Heart left ventricle (tissue), 13 donors: ENCODE results near the gene OGT.

ENCODE experiments used
- POLR2A ChIP-seq, 2 donors: fragments of 450-650 bp; IDR thresholded peaks; one replicate each; pipeline ENCODE4 v1.6.1; 2017; ENCODE audit warnings: antibody characterized with exemption in 2 of 2, mild to moderate bottlenecking in 2 of 2, moderate library complexity in 2 of 2
- TF ChIP-seq, protein P1 (sequence below), 12 donors: fragments of 200-600 bp; sonication (generic) in 4 of 12; IDR thresholded peaks; one replicate each; pipeline versions ENCODE4 v1.5.0 to v1.8.0; 2018 to 2022; ENCODE audit warnings: antibody characterized with exemption in 12 of 12, mild to moderate bottlenecking in 5 of 12
- donor health status: ischemic (EF 13 %, LVEDD 7.1; RV severe dilation, severe dysfunction).
- donor health status: DM: no; HTN: yes; CAD: no.
- donor health status: DM: no; HTN: no; CAD: no.
- donor health status: ischemic (EF 25% LVEDD 6.9; RV normal size, moderate dysfunction).
- donor health status: ischemic (EF 25% LVEDD 5.7; RV mildly dilated, moderate dysfunction).
- donor health status: ischemic (EF 35%, LVEDD 5.7; RV mildly dilated, moderate dysfunction).
- donor health status: nonischemic (EF 11% LVEDD 7.7; RV severe dilation, severe dysfunction).
- donor health status: DM: yes; HTN: yes; CAD: no.
- donor health status: PGD.
- donor health status: ischemic (EF 29% LVEDD 5.4; RV normal size, mild dysfunction).
- donor health status: nonischemic (EF 23%, LVEDD 6.1; RV moderate dilation, normal function).

DNA sequence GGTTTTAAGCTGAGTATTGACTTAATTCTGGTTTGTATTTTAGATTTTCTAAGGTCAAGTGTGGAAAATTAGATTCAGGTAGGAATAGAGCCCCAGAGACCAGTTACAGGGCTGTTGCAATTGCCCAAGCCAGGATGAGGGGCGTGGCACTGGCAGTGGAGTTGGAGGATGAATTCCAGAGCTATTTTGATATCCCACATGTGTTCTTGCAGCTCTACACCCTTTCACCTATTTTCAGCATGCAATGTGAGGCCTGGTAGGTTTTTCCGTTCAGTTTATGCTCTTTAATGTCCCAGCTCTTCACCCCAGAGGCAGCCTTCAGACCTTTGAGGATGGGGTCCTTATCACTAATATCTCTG lies 17.9 kb upstream of the OGT start:
- TF ChIP-seq, protein P1, sequence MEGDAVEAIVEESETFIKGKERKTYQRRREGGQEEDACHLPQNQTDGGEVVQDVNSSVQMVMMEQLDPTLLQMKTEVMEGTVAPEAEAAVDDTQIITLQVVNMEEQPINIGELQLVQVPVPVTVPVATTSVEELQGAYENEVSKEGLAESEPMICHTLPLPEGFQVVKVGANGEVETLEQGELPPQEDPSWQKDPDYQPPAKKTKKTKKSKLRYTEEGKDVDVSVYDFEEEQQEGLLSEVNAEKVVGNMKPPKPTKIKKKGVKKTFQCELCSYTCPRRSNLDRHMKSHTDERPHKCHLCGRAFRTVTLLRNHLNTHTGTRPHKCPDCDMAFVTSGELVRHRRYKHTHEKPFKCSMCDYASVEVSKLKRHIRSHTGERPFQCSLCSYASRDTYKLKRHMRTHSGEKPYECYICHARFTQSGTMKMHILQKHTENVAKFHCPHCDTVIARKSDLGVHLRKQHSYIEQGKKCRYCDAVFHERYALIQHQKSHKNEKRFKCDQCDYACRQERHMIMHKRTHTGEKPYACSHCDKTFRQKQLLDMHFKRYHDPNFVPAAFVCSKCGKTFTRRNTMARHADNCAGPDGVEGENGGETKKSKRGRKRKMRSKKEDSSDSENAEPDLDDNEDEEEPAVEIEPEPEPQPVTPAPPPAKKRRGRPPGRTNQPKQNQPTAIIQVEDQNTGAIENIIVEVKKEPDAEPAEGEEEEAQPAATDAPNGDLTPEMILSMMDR (IDR thresholded peaks at IDR 0.05) = no peak
- TF ChIP-seq POLR2A (IDR thresholded peaks at IDR 0.05) = no peak
